ENCODE results near the gene SV2A.
"Not testable (repeated sequence)": the region's sequence is repeated elsewhere in the genome, so short reads cannot be mapped to it uniquely, and the experiment has no call there.

Gene SV2A

DNA sequence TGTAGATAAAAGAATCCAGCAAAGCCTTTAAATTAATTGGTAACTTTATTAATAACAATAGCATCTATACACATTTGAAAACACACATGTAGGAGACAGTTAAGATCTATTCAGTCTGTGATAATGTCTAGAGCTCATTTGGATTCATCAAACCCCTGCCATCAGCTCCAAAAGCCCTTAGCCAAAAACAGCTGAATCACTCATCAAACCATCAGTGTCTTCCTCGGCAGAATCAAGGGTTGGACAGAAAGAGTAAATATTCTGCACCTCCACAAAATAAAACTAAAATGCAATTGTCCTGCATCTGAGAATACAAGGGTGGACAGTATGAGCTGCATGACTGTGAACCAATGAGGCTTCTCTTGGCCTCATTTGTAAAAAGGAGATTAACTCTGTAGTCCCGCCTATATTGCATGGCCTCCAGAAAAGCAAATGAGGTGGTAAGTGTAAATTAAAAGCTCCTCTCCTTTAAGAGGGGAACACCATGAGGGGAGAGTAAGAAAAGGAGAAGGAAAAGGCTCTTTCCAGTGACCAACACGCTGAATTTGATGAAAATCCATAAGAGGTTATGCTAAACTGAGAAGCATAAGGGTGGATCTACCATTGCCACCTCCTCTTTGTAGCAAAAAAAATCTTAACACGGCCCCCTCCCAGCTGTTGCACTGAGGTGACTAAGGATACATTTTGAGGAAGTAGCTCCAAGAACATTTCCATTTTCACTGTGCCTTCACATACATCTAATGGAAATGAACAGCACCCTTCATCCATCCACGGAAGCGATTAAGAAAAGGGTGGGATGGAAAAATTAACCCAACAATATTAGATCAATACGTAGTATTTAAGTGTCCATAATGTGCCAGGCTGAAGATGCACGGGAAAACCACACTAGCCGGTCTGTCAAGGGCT is 33.0 kb downstream of the SV2A start:
- no peak for DNase-seq (ENCODE audit: low spot score)
- ChIA-PET CTCF (interaction anchor here (0.6 kb wide), 1 partner anchor 316 kb away, joined by 3 read pairs; no protein-coding TSS in a partner anchor), POLR2A (ENCODE audit: low non-redundant PET) (no interaction called here)
- peak overlapping the region; percentile 99 for H3K27ac ChIP-seq
- TF ChIP-seq, protein P1, sequence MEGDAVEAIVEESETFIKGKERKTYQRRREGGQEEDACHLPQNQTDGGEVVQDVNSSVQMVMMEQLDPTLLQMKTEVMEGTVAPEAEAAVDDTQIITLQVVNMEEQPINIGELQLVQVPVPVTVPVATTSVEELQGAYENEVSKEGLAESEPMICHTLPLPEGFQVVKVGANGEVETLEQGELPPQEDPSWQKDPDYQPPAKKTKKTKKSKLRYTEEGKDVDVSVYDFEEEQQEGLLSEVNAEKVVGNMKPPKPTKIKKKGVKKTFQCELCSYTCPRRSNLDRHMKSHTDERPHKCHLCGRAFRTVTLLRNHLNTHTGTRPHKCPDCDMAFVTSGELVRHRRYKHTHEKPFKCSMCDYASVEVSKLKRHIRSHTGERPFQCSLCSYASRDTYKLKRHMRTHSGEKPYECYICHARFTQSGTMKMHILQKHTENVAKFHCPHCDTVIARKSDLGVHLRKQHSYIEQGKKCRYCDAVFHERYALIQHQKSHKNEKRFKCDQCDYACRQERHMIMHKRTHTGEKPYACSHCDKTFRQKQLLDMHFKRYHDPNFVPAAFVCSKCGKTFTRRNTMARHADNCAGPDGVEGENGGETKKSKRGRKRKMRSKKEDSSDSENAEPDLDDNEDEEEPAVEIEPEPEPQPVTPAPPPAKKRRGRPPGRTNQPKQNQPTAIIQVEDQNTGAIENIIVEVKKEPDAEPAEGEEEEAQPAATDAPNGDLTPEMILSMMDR (conservative IDR thresholded peaks at IDR 0.05; ENCODE audit: low read depth): no peak

DNA sequence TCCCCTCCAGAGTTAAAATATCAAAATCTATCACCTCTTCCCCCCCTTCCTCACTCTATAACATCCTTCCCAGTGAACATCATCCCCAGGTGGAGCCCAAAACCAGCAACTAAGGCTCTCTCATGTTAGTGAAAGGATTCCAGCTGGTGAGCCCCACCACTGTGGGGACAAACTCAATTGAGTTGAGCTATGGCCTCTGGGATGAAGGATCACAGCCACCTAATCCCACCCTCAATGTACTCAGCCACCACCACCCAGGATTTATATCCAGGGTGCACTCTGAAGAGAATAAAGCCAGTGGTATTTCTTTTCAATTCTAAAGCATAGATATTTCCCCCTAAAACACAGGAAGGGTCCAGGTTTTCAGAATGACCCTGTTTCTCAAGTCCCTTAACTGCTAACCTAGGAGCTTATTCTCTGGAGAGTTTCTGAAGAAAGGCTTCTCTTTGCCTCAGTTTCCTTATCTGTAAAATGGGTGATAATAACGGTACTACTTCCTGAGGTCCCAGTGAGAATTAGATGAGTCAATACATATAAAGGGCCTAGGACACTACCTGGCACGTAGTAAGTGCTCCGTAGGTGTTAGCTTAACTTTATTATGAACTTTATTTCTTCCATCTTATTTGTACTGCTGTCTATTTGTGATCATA is 33.9 kb downstream of the SV2A start:
- no peak for DNase-seq (ENCODE audit: low spot score)
- ChIA-PET CTCF (interaction anchor here (0.6 kb wide), 1 partner anchor 317 kb away, joined by 3 read pairs; no protein-coding TSS in a partner anchor), POLR2A (ENCODE audit: low non-redundant PET) (no interaction called here)
- TF ChIP-seq, protein P1 (conservative IDR thresholded peaks at IDR 0.05; ENCODE audit: low read depth): no peak
- H3K27ac ChIP-seq: no peak overlapping the region

DNA sequence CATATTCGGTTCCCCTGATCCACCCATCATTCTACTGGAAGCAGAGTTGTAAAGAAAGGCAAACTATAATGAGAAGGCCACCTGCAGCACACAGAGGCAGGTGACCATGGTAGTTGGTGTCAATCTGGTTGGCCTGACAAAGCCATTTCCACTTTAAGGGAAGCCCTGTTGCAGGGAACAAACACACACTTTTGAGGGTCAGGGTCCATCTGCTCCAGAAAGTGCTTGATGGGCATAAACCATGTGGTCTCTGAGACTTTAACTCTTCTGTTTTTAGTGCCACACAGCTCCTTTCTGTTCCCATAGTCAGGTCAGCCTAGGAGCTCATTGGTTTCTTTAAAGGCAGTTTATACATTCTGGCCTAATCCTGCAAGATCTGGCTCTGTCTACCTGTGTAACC is 35.8 kb downstream of the SV2A start:
- TF ChIP-seq, protein P1 (conservative IDR thresholded peaks at IDR 0.05; ENCODE audit: low read depth): no peak
- no peak overlapping the region for H3K27ac ChIP-seq
- ChIA-PET POLR2A (ENCODE audit: low non-redundant PET) (no interaction called here), CTCF (no interaction called here)
- no peak for DNase-seq (ENCODE audit: low spot score)

DNA sequence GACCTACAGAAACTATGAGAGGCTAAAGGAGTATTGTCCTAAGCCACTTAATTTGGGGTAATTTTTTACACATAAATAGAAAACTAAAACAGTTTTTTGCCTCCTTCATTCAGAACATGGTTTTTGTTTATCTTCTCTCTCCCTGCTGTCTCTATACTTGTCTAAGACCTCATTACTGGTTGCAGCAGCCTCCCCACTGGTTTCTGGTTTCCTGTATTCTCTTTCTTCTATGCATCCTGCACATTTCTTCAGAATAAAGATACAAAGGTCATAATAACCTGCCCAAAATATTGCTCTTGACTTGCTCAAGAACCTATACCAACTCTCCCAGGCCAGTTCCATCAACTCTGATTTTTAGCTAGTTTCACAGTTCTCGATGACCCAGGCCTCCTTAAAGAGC is 38.1 kb downstream of the SV2A start:
- TF ChIP-seq, protein P1 (conservative IDR thresholded peaks at IDR 0.05; ENCODE audit: low read depth): no peak
- no peak for DNase-seq (ENCODE audit: low spot score)
- no peak overlapping the region for H3K27ac ChIP-seq
- CTCF ChIA-PET: no interaction called here
- POLR2A ChIA-PET (ENCODE audit: low non-redundant PET): no interaction called here

DNA sequence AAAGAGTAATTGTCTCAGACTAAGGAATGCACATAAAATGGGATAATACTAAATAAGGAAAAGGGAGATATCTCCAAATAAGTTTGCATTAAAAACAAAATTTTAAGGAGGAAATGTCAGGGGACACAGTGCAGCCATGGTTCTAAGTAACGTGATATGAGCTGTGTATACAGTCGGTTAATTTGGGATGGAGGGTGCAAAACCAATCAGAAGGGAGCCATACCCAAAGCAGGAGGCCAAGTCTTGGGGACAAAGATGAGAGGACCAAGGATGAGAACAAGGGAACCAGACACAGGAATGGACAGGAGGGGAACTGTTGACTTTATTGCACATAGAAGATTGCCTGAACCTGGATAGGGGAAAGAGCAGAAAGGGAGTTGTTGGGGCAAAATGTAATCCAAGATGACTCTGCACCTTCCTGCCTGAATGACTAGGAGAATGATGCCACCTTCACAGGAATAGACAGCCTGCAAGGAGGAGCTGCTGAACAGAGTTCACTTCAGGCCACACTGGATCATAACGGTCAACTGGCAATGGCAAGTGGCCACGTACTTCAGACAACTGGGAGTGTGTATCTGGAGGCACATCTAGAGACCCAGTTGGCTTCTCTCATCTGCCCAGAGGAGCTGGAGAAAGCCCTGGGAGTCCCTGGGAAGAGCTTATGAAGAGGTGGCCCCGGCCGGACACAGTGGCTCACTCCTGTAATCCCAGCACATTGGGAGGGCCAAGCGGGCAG is 40.3 kb downstream of the SV2A start:
- no peak overlapping the region for H3K27ac ChIP-seq
- TF ChIP-seq, protein P1 (conservative IDR thresholded peaks at IDR 0.05; ENCODE audit: low read depth): no peak
- ChIA-PET POLR2A (ENCODE audit: low non-redundant PET) (no interaction called here), CTCF (no interaction called here)
- no peak for DNase-seq (ENCODE audit: low spot score)

DNA sequence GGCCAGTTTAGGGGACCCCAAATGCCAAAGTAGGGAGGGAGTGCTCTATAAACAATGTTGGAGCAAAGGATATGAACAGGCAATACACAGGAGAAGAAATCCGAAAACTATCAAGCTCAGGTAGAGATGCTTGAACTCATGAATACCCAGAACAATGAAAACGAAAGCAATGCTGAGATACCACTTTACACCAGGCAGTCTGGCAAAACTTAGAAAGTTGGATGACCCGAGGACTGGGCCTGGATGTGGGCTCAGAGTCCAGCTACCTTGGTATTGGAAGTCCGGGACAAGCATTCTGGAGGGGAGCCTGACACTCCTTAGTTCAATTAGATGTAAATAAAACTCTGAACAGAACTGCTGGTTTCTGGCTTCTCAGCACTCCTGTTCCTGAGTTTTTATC is 44.6 kb downstream of the SV2A start:
- DNase-seq (ENCODE audit: low spot score); H3K27ac ChIP-seq; POLR2A ChIA-PET (ENCODE audit: low non-redundant PET); CTCF ChIA-PET: not testable (repeated sequence)

DNA sequence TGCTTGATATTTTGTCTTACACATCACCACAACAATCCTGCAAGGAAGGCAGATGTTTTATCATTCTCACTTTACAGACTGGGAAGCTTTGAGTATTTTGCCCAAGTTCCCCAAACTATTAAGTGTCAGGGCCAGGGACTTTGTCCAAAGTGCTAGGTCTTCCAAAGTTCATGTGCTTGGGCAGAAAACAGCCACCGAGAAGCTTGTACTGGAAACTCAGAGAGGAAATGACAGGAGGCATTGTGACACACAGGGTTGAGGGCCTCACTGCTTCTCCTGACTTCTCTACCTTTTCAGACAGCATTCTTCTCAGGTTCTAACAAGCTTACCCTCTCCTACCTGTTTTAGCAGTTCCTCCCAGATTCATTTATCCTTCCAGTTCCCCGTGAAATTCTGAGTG is 50.8 kb downstream of the SV2A start:
- CTCF ChIA-PET; DNase-seq (ENCODE audit: low spot score); H3K27ac ChIP-seq; POLR2A ChIA-PET (ENCODE audit: low non-redundant PET): not testable (repeated sequence)

DNA sequence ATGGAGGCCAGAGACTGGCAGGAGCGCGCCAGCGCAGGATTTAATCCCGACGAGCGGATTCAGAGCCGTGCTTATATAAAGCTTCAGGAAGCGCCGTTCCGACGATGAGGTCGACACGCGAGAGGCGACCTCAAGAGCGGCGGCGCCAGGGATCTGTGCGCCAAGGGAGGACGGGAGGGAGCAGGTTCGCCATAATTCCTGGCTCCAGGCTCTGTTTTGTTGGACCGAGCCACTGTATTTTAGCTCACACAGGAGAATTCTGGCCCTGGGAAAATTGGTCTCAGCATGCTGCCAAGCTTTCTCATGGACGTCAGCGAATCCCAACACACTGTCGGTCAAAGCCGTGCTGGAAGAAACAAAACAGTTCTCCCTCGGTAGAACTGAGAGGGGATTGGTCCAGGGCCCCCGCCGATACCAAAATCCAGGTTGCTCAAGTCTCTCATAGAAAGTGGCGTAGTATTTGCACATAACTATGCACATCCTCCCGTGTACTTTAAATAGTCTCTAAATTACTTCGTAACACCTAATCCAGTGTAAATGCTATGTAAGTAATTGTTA is 56.1 kb downstream of the SV2A start:
- DNase-seq (ENCODE audit: low spot score); CTCF ChIA-PET; POLR2A ChIA-PET (ENCODE audit: low non-redundant PET); H3K27ac ChIP-seq: not testable (repeated sequence)

DNA sequence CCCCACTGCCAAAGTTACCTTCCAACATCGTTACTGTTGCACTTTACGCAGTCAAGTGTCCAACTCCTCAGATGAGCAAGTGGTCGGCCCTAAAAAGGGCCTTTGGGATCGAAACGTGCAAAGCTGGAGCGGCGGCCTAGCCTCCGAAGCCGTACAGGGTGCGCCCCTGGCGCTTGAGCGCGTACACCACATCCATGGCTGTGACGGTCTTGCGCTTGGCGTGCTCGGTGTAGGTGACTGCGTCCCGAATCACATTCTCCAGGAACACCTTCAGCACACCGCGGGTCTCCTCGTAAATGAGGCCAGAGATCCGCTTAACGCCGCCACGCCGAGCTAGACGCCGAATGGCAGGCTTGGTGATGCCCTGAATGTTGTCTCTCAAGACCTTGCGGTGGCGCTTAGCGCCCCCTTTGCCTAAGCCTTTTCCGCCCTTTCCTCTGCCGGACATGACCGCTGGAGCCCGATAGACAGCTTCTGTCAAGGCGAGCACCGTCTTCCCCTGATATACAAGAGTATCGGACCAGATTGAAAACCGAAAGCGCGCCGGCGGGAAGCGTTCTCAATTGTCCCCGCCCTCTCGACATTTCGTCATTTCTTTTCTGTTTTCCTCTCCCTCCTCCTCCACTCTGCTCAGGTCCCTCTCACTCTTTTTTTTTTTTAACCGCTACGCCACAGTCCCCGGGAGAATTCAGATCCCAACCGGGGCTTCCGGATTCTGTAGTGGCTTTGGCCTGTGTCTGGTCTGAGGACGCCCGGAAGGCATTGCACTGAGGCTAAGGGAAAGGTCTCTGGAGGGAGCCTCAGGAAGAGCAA is 56.8 kb downstream of the SV2A start:
- POLR2A ChIA-PET (ENCODE audit: low non-redundant PET): not testable (repeated sequence)

DNA sequence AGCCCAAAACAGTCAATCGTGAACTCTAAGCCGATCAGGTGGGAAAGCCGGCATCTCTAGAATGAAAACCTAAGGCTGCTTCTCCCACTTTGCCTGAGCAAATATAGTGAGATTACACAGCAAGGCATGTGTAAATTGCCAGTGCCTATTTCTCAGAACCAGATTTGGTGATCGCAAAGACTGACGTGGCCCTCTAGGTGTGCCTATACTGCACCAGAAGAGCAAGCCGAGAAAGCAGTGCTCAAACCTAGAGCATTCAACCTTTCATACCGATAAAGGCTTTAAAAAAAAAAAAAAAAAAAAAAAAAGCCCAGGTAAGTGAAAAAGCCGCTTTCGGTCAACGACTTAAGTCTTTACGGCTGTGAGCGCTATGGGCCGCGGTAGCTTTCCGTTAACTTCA is 57.4 kb downstream of the SV2A start:
- DNase-seq (ENCODE audit: low spot score); POLR2A ChIA-PET (ENCODE audit: low non-redundant PET); H3K27ac ChIP-seq; CTCF ChIA-PET: not testable (repeated sequence)

More for the DNA sequence above, 56.8 kb downstream of the SV2A start:
- DNase-seq (ENCODE audit: low spot score); CTCF ChIA-PET; H3K27ac ChIP-seq: not testable (repeated sequence)

All from RWPE1 (cell line).